ENCODE data around the gene DHRS13.
A peak's percentile ranks its signal among the peaks of the same experiment; 100 is the strongest.
"Not testable (repeated sequence)": the region's sequence is repeated elsewhere in the genome, so short reads cannot be mapped to it uniquely, and the experiment has no call there.

DHRS13 gene

GRCh38 chr17:28879886-28880571, 22.9 kb downstream of the DHRS13 start:
- no peak for DNase-seq (ENCODE audit: low read depth, low spot score)
- TF ChIP-seq CTCF (IDR thresholded peaks at IDR 0.05; ENCODE audit: insufficient read depth, low read length, missing control alignments) = no peak
- CTCF ChIA-PET = interaction anchor here (0.8 to 4.3 kb wide), 9 partner anchors 8 to 153 kb away, joined by 3 to 39 read pairs (median 4); partner anchors contain the start of gene FLOT2
- H3K4me3 ChIP-seq (ENCODE audit: low read depth, low read length) = no peak overlapping the region
- POLR2A ChIA-PET = no interaction called here

- POLR2A ChIA-PET = interaction anchor here (1.5 kb wide), 1 partner anchor 68 kb away, joined by 3 read pairs; no protein-coding TSS in a partner anchor
- CTCF ChIA-PET = interaction anchor here (0.7 to 4.3 kb wide), 16 partner anchors 9 to 152 kb away, joined by 3 to 39 read pairs (median 4); partner anchors contain the start of genes FAM222B and FLOT2
- H3K4me3 ChIP-seq (ENCODE audit: low read depth, low read length) = no peak overlapping the region
- TF ChIP-seq CTCF (IDR thresholded peaks at IDR 0.05; ENCODE audit: insufficient read depth, low read length, missing control alignments) = peak; percentile 63
- no peak for DNase-seq (ENCODE audit: low read depth, low spot score)
Observed at GRCh38 chr17:28878981-28879380, 23.9 kb downstream of the DHRS13 start.

- ChIA-PET CTCF (interaction anchor here (0.7 to 4.3 kb wide), 14 partner anchors 11 to 151 kb away, joined by 3 to 39 read pairs (median 4); partner anchors contain the start of genes FAM222B and FLOT2), POLR2A (interaction anchor here (1.5 kb wide), 1 partner anchor 67 kb away, joined by 3 read pairs; no protein-coding TSS in a partner anchor)
Observed at GRCh38 chr17:28878158-28878910, 24.5 kb downstream of the DHRS13 start.

GRCh38 chr17:28877150-28877711, 25.6 kb downstream of the DHRS13 start:
- H3K4me3 ChIP-seq (ENCODE audit: low read depth, low read length); POLR2A ChIA-PET; DNase-seq (ENCODE audit: low read depth, low spot score): not testable (repeated sequence)
- CTCF ChIA-PET = interaction anchor here (2.1 to 4.3 kb wide), 2 partner anchors 33 to 113 kb away, joined by 4 to 39 read pairs; no protein-coding TSS in a partner anchor

More at GRCh38 chr17:28878158-28878910, 24.5 kb downstream of the DHRS13 start:
- no peak for DNase-seq (ENCODE audit: low read depth, low spot score)
- no peak for TF ChIP-seq CTCF (IDR thresholded peaks at IDR 0.05; ENCODE audit: insufficient read depth, low read length, missing control alignments)
- no peak overlapping the region for H3K4me3 ChIP-seq (ENCODE audit: low read depth, low read length)

GRCh38 chr17:28875848-28876550, 26.9 kb downstream of the DHRS13 start:
- H3K4me3 ChIP-seq (ENCODE audit: low read depth, low read length) = no peak overlapping the region
- no peak for TF ChIP-seq CTCF (IDR thresholded peaks at IDR 0.05; ENCODE audit: insufficient read depth, low read length, missing control alignments)
- no peak for DNase-seq (ENCODE audit: low read depth, low spot score)
- ChIA-PET POLR2A (no interaction called here), CTCF (interaction anchor here (2.4 kb wide), 1 partner anchor 112 kb away, joined by 17 read pairs; no protein-coding TSS in a partner anchor)

- POLR2A ChIA-PET = no interaction called here
- no peak overlapping the region for H3K4me3 ChIP-seq (ENCODE audit: low read depth, low read length)
- CTCF ChIA-PET = interaction anchor here (0.6 to 2.4 kb wide), 5 partner anchors 18 to 111 kb away, joined by 3 to 17 read pairs (median 3); no protein-coding TSS in a partner anchor
- TF ChIP-seq CTCF (IDR thresholded peaks at IDR 0.05; ENCODE audit: insufficient read depth, low read length, missing control alignments) = no peak
- DNase-seq (ENCODE audit: low read depth, low spot score) = no peak
Observed at GRCh38 chr17:28874750-28875149, 28.1 kb downstream of the DHRS13 start.
